HG03103 (cell line): Measurements from ENCODE around the gene RNF2.
"Not testable (repeated sequence)": the region's sequence is repeated elsewhere in the genome, so short reads cannot be mapped to it uniquely, and the experiment has no call there.

Source experiments
- ATAC-seq: cut with Tn5 transposase; IDR thresholded peaks from one replicate; pipeline ENCODE4 v1.9.1; 2021; ENCODE audit warnings: low read depth; ENCODE audit not compliant: unreplicated experiment

Gene RNF2

GRCh38 chr1:185049670-185050069 lies 4.3 kb downstream of the RNF2 start:
- ATAC-seq = no peak

GRCh38 chr1:185050823-185051451 lies 5.6 kb downstream of the RNF2 start:
- no peak for ATAC-seq

- no peak for ATAC-seq
Measured at GRCh38 chr1:185053204-185053603, 7.8 kb downstream of the RNF2 start.

GRCh38 chr1:185054365-185055060 lies 9.2 kb downstream of the RNF2 start:
- no peak for ATAC-seq

GRCh38 chr1:185058110-185058509 lies 12.8 kb downstream of the RNF2 start:
- ATAC-seq = no peak

GRCh38 chr1:185058876-185059275 lies 13.5 kb downstream of the RNF2 start:
- no peak for ATAC-seq

GRCh38 chr1:185059950-185060571 lies 14.7 kb downstream of the RNF2 start:
- ATAC-seq = no peak

GRCh38 chr1:185062710-185063370 lies 17.5 kb downstream of the RNF2 start:
- ATAC-seq = no peak

GRCh38 chr1:185063719-185064118 lies 18.4 kb downstream of the RNF2 start:
- no peak for ATAC-seq

GRCh38 chr1:185065006-185065405 lies 19.6 kb downstream of the RNF2 start:
- not testable (repeated sequence) for ATAC-seq

- ATAC-seq = no peak
Measured at GRCh38 chr1:185066181-185066580, 20.8 kb downstream of the RNF2 start.

- ATAC-seq = no peak
Measured at GRCh38 chr1:185068341-185068740, 23.0 kb downstream of the RNF2 start.

- ATAC-seq = no peak
Measured at GRCh38 chr1:185069202-185069772, 23.9 kb downstream of the RNF2 start.

GRCh38 chr1:185070051-185070450 lies 24.7 kb downstream of the RNF2 start:
- ATAC-seq = no peak

- no peak for ATAC-seq
Measured at GRCh38 chr1:185073725-185074124, 28.4 kb downstream of the RNF2 start.

- no peak for ATAC-seq
Measured at GRCh38 chr1:185074307-185074706, 28.9 kb downstream of the RNF2 start.

- no peak for ATAC-seq
Measured at GRCh38 chr1:185075476-185075875, 30.1 kb downstream of the RNF2 start.

GRCh38 chr1:185077374-185077773 lies 32.0 kb downstream of the RNF2 start:
- no peak for ATAC-seq

- no peak for ATAC-seq
Measured at GRCh38 chr1:185080422-185080821, 35.1 kb downstream of the RNF2 start.

GRCh38 chr1:185083818-185084217 lies 38.5 kb downstream of the RNF2 start:
- no peak for ATAC-seq

GRCh38 chr1:185087101-185087500 lies 41.7 kb downstream of the RNF2 start:
- no peak for ATAC-seq
